Frontal cortex (tissue), 4 donors: ENCODE results near the gene FIG4. TPM values are rescaled to one million over a fixed set of nuclear protein-coding genes. Genes with fewer than 3 reads are reported as not detected.
"Not testable (repeated sequence)": the region's sequence is repeated elsewhere in the genome, so short reads cannot be mapped to it uniquely, and the experiment has no call there.

Experiments used
- DNase-seq, 2 donors: peaks; one replicate each; pipeline ENCODE4 v3.0.0; 2012; ENCODE audit warnings: low spot score in 2 of 2
- FAIRE-seq: peaks from 2 replicates; lab custom pipeline; 2012; peaks lifted over from hg19 to GRCh38; lab: Jason Lieb, UNC
- total RNA-seq: library from RNA; depleted of rRNA; stranded (reverse); fragments of >200 nt; gene quantifications from one replicate; pipeline ENCODE4 v1.2.3, GENCODE V29; 2014
- donor health status: control.
- donor health status: control.
- donor health status: control.

Gene FIG4
- total RNA-seq, 1 donor from 2014 or later = 67.7 TPM

- DNase-seq = no peak
- no peak for FAIRE-seq
These were observed 10.1 kb downstream of the FIG4 start for GRCh38 chr6:109701221-109701620.

GRCh38 chr6:109701774-109702173, 10.7 kb downstream of the FIG4 start:
- DNase-seq = no peak
- FAIRE-seq = no peak

GRCh38 chr6:109702791-109703190, 11.7 kb downstream of the FIG4 start:
- DNase-seq (no peak), FAIRE-seq (no peak)

- DNase-seq = peak; percentile 40 to 49
- peak; percentile 94 for FAIRE-seq
These were observed 14.2 kb downstream of the FIG4 start for GRCh38 chr6:109705258-109705657.

GRCh38 chr6:109706513-109706912, 15.4 kb downstream of the FIG4 start:
- no peak for FAIRE-seq
- DNase-seq = no peak

- FAIRE-seq, DNase-seq: not testable (repeated sequence)
These were observed 17.0 kb downstream of the FIG4 start for GRCh38 chr6:109708099-109708498.

- no peak for FAIRE-seq
- DNase-seq = no peak
These were observed 22.0 kb downstream of the FIG4 start for GRCh38 chr6:109713097-109713496.

GRCh38 chr6:109714166-109714565, 23.1 kb downstream of the FIG4 start:
- no peak for FAIRE-seq

GRCh38 chr6:109714611-109715010, 23.5 kb downstream of the FIG4 start:
- no peak for FAIRE-seq
- DNase-seq = no peak

More at GRCh38 chr6:109714166-109714565, 23.1 kb downstream of the FIG4 start:
- DNase-seq = no peak

- FAIRE-seq = no peak
- DNase-seq = no peak
These were observed 24.5 kb downstream of the FIG4 start for GRCh38 chr6:109715616-109716015.

DNA sequence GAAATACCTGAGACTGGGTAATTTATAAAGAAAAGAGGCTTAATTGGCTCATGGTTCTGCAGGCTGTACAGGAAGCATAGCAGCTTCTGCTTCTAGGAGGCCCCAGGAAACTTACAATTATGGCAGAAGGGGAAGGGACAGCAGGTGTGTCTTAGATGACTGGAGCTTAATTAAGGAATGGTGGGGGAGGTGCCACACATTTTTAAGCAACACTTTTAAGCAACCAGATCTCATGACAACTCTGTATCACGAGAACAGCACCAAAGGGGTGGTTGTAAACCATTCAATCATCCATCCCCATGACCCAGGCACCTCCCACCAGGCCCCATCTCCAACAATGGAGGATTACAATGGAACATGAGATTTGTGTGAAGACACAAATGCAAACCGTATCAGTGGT, 26.9 kb downstream of the FIG4 start:
- FAIRE-seq (no peak), DNase-seq (no peak)

GRCh38 chr6:109718991-109719390, 27.9 kb downstream of the FIG4 start:
- FAIRE-seq = no peak

GRCh38 chr6:109720311-109720710, 29.2 kb downstream of the FIG4 start:
- FAIRE-seq (no peak), DNase-seq (no peak)

More at GRCh38 chr6:109718991-109719390, 27.9 kb downstream of the FIG4 start:
- no peak for DNase-seq

DNA sequence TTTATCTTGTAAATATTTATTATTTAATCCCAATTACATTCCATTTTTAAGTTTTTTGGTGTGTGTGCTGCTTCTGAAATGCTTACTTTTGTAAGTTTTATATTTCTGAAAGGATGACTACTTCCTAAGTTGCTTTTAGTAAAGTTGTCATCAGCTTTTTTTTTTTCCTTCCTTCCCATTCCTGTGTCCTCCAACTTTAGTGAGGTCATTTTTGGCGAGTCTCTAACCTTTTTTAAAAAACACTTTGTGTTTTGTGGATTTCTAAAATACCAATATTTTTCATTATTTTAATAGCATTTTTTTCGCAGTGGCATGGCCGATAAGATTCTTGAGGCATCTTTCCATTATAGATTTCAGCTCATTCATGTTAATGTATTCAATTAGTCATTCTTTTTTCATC, 30.9 kb downstream of the FIG4 start:
- no peak for DNase-seq
- FAIRE-seq = no peak

- no peak for DNase-seq
- FAIRE-seq = no peak
These were observed 31.6 kb downstream of the FIG4 start for GRCh38 chr6:109722564-109723254.

- not testable (repeated sequence) for DNase-seq, FAIRE-seq
These were observed 34.2 kb downstream of the FIG4 start for GRCh38 chr6:109725250-109725649.

- DNase-seq (no peak), FAIRE-seq (no peak)
These were observed 45.4 kb downstream of the FIG4 start for GRCh38 chr6:109736273-109737025.

GRCh38 chr6:109738255-109738654, 47.2 kb downstream of the FIG4 start:
- DNase-seq = no peak
- no peak for FAIRE-seq

- DNase-seq (no peak), FAIRE-seq (no peak)
These were observed 47.6 kb downstream of the FIG4 start for GRCh38 chr6:109738667-109739066.

DNA sequence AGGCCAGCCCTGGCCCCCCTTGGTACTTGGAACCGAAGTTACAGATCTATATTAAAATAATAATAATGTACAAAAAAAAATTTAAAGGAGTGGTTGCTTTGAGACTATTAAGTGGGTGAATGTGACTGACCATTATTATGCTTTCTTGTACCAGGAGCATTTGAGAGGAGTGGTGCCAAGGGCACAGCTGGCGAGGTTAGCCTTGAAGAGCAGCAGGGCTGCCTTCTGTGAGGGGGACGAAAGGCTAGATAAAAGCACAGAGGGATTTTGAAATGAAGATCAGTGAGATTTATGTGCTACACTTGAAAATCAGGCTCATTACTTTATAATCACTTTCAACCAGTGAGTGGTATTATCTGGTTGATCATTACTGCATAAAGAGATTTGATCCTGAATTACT, 48.6 kb downstream of the FIG4 start:
- no peak for DNase-seq
- FAIRE-seq = no peak

GRCh38 chr6:109740787-109741186, 49.7 kb downstream of the FIG4 start:
- DNase-seq (no peak), FAIRE-seq (no peak)
